HG03354 (cell line): Measurements from ENCODE around the gene HCN4.

Experiments
- ATAC-seq: cut with Tn5 transposase; IDR thresholded peaks from one replicate; pipeline ENCODE4 v1.9.1; 2021; ENCODE audit warnings: mild to moderate bottlenecking; ENCODE audit not compliant: unreplicated experiment, poor library complexity, severe bottlenecking

The HCN4 gene

GRCh38 chr15:73329501-73330200, 39.1 kb downstream of the HCN4 start:
- no peak for ATAC-seq

GRCh38 chr15:73328981-73329380, 39.8 kb downstream of the HCN4 start:
- no peak for ATAC-seq

- no peak for ATAC-seq
These were observed 40.5 kb downstream of the HCN4 start for GRCh38 chr15:73328149-73328820.

GRCh38 chr15:73326157-73326556, 42.6 kb downstream of the HCN4 start:
- no peak for ATAC-seq

GRCh38 chr15:73325191-73325861, 43.4 kb downstream of the HCN4 start:
- ATAC-seq, result no peak

- ATAC-seq, result no peak
These were observed 44.1 kb downstream of the HCN4 start for GRCh38 chr15:73324496-73325170.

GRCh38 chr15:73323956-73324355, 44.8 kb downstream of the HCN4 start:
- ATAC-seq, result no peak

GRCh38 chr15:73323374-73323955, 45.3 kb downstream of the HCN4 start:
- ATAC-seq, result no peak

- ATAC-seq, result no peak
These were observed 45.9 kb downstream of the HCN4 start for GRCh38 chr15:73322665-73323373.

- no peak for ATAC-seq
These were observed 47.0 kb downstream of the HCN4 start for GRCh38 chr15:73321496-73322450.

GRCh38 chr15:73320619-73321180, 48.1 kb downstream of the HCN4 start:
- no peak for ATAC-seq

GRCh38 chr15:73319460-73320245, 49.1 kb downstream of the HCN4 start:
- no peak for ATAC-seq

GRCh38 chr15:73318463-73319351, 50.1 kb downstream of the HCN4 start:
- no peak for ATAC-seq

- ATAC-seq, result no peak
These were observed 50.9 kb downstream of the HCN4 start for GRCh38 chr15:73317651-73318462.

- no peak for ATAC-seq
These were observed 54.9 kb downstream of the HCN4 start for GRCh38 chr15:73313861-73314260.

GRCh38 chr15:73308305-73308704, 60.5 kb downstream of the HCN4 start:
- ATAC-seq, result no peak
